K562 (cell line): ENCODE data around the gene CKS2. TPM values are rescaled to one million over a fixed set of nuclear protein-coding genes. Genes with fewer than 3 reads are reported as not detected.

Source experiments
- ATAC-seq: fragments of 200-7000 bp; cut with Tn5 transposase; 3 replicates; pipeline ENCODE4 v1.9.1; 2020; ENCODE audit warnings: moderate library complexity
- BruUV-seq: library from RNA; stranded (reverse); fragments of 400-500 nt; replicated peaks from 2 replicates; lab custom pipeline; 2021; lab: Mats Ljungman, UMichigan
- CTCF ChIA-PET: fragments of 300-600 bp; formaldehyde crosslinking; extraction: SDS; loops from one replicate; lab custom pipeline; 2021; ENCODE audit warnings: low intra/inter-chr PET ratio; lab: Yijun Ruan, JAX
- POLR2A ChIA-PET: fragments of 300-600, 350-650 bp; sonication (Branson Sonifier 250); formaldehyde crosslinking; extraction: SDS; loops from one replicate; lab custom pipeline; 2021; ENCODE audit warnings: antibody characterized with exemption, inconsistent platforms; lab: Yijun Ruan, JAX
- DNase-seq, 4 experiments: peaks; one replicate each; pipeline versions ENCODE4 v3.0.0 to v3.0.0-alpha.2; 2011 to 2018; ENCODE audit warnings: low spot score in 3 of 4, mixed read lengths in 3 of 4; ENCODE audit errors: extremely low read depth in 1 of 4
- FAIRE-seq: peaks from 2 replicates; lab custom pipeline; 2011; peaks lifted over from hg19 to GRCh38; lab: Jason Lieb, UNC
- H2AFZ ChIP-seq: 2 replicates; pipeline ENCODE4 v1.6.0; 2011; ENCODE audit warnings: low read depth, low read length, control low read depth, inconsistent platforms
- H3K27ac ChIP-seq: fragments of 200-600 bp; 3 replicates; pipeline ENCODE4 v1.8.0; 2011; ENCODE audit warnings: low read depth, mild to moderate bottlenecking, control low read depth, inconsistent platforms, low read length, moderate library complexity, mixed read lengths; ENCODE audit errors: extremely low read depth
- H3K27me3 ChIP-seq, 2 experiments: fragments of 300-600 bp in 1 of 2; 2 replicates in 1 of 2; 3 replicates in 1 of 2; pipeline versions ENCODE4 v1.6.0 to v1.8.0; 2011; ENCODE audit warnings: inconsistent platforms in 2 of 2, low read length in 2 of 2, mild to moderate bottlenecking in 1 of 2, mixed read lengths in 1 of 2, moderate library complexity in 1 of 2; ENCODE audit not compliant: control insufficient read depth in 2 of 2, insufficient read depth in 2 of 2
- H3K36me3 ChIP-seq: fragments of 300-600 bp; 3 replicates; pipeline ENCODE4 v1.8.0; 2011; ENCODE audit warnings: mild to moderate bottlenecking, low read length, inconsistent platforms; ENCODE audit not compliant: control insufficient read depth, insufficient read depth
- H3K4me1 ChIP-seq, 2 experiments: fragments of 200-600 bp in 1 of 2; replicated peaks in 1 of 2; 2 replicates in 1 of 2; 3 replicates in 1 of 2; pipeline versions ENCODE4 v1.5.1 to v1.8.0; 2011; ENCODE audit warnings: inconsistent platforms in 2 of 2, low read length in 2 of 2, mild to moderate bottlenecking in 1 of 2, mixed read lengths in 1 of 2, moderate library complexity in 1 of 2; ENCODE audit not compliant: control insufficient read depth in 2 of 2, insufficient read depth in 2 of 2
- H3K4me2 ChIP-seq: 2 replicates; pipeline ENCODE4 v1.6.1; 2011; ENCODE audit warnings: low read length, control low read depth, inconsistent platforms, mixed read lengths; ENCODE audit not compliant: insufficient read depth
- H3K4me3 ChIP-seq: fragments of 200-600 bp; sonication (generic), shearing (Covaris generic); 2 replicates; pipeline ENCODE4 v1.5.1; 2016; ENCODE audit warnings: control low read depth, inconsistent platforms
- H3K79me2 ChIP-seq: fragments of 200-600 bp; 3 replicates; pipeline ENCODE4 v1.8.0; 2011; ENCODE audit warnings: low read length, inconsistent platforms; ENCODE audit not compliant: control insufficient read depth, insufficient read depth
- H3K9ac ChIP-seq, 2 experiments: 2 replicates each; pipeline versions ENCODE4 v1.6.0 to v1.6.1; 2011; ENCODE audit warnings: low read depth in 2 of 2, low read length in 2 of 2, control low read depth in 1 of 2, inconsistent platforms in 1 of 2, mild to moderate bottlenecking in 1 of 2, mixed read lengths in 1 of 2; ENCODE audit not compliant: insufficient read depth in 1 of 2
- H3K9me1 ChIP-seq: one replicate; pipeline ENCODE4 v1.6.0; 2011; ENCODE audit warnings: inconsistent platforms, mild to moderate bottlenecking, low read length, moderate library complexity; ENCODE audit not compliant: control insufficient read depth, insufficient read depth
- H3K9me3 ChIP-seq: replicated peaks from 2 replicates; pipeline ENCODE4 v1.5.1; 2011; ENCODE audit warnings: low read depth, low read length, inconsistent platforms; ENCODE audit not compliant: control insufficient read depth, insufficient read depth
- H4K20me1 ChIP-seq: replicated peaks from 2 replicates; pipeline ENCODE4 v1.6.1; 2011; ENCODE audit warnings: low read length, inconsistent platforms, mixed read lengths; ENCODE audit not compliant: control insufficient read depth, insufficient read depth
- ASH1L ChIP-seq: fragments of 450-650 bp; IDR thresholded peaks from 2 replicates; pipeline ENCODE4 v1.6.1; 2018; ENCODE audit warnings: borderline replicate concordance, mild to moderate bottlenecking, low read depth; ENCODE audit not compliant: partially characterized antibody
- CREB1 ChIP-seq, 2 experiments: sonication (generic) in 1 of 2; formaldehyde crosslinking in 1 of 2; IDR thresholded peaks; 2 replicates each; pipeline versions ENCODE4 v1.6.1 to v1.8.0; 2012 to 2022; ENCODE audit warnings: inconsistent platforms in 1 of 2, mild to moderate bottlenecking in 1 of 2, missing genetic modification reagents in 1 of 2, moderate library complexity in 1 of 2
- KAT8 ChIP-seq: fragments of 450-650 bp; IDR thresholded peaks from 2 replicates; pipeline ENCODE4 v1.6.1; 2016; ENCODE audit warnings: low read depth, mild to moderate bottlenecking
- KLF6 ChIP-seq: fragments of 250-450 bp; sonication (Bioruptor Pico); IDR thresholded peaks from 2 replicates; pipeline ENCODE4 v1.4.0; 2020; ENCODE audit warnings: mild to moderate bottlenecking, moderate library complexity, borderline replicate concordance
- L3MBTL2 ChIP-seq: fragments of 450-650 bp; IDR thresholded peaks from 2 replicates; pipeline ENCODE4 v1.6.1; 2016; ENCODE audit warnings: mild to moderate bottlenecking, moderate library complexity
- SAP30 ChIP-seq: fragments of 200-600 bp; sonication (generic); IDR thresholded peaks from 2 replicates; pipeline ENCODE4 v1.6.1; 2012; ENCODE audit warnings: borderline replicate concordance, low read depth, mild to moderate bottlenecking, moderate library complexity, low read length, control low read depth, inconsistent platforms; ENCODE audit not compliant: insufficient read depth, poor library complexity, severe bottlenecking
- ZBTB8A ChIP-seq: fragments of 450-650 bp; IDR thresholded peaks from 2 replicates; pipeline ENCODE4 v1.6.1; 2018; ENCODE audit warnings: mild to moderate bottlenecking, moderate library complexity; ENCODE audit not compliant: partially characterized antibody
- ZNF263 ChIP-seq: sonication (generic); formaldehyde crosslinking; IDR thresholded peaks from 2 replicates; pipeline ENCODE4 v1.8.0; 2022; ENCODE audit warnings: mild to moderate bottlenecking, missing genetic modification reagents, borderline replicate concordance
- ZNF644 ChIP-seq: fragments of 200-800 bp; sonication (Bioruptor generic); IDR thresholded peaks from 2 replicates; pipeline ENCODE4 v1.6.1; 2016; ENCODE audit warnings: low read depth, missing genetic modification characterization, missing compliant biosample characterization
- ZNF695 ChIP-seq: fragments of 450-650 bp; formaldehyde crosslinking; IDR thresholded peaks from 2 replicates; pipeline ENCODE4 v1.4.0; 2020; ENCODE audit warnings: mild to moderate bottlenecking, moderate library complexity
- ZNF766 ChIP-seq: fragments of 200-800 bp; sonication (Bioruptor generic); conservative IDR thresholded peaks from 2 replicates; pipeline ENCODE4 v1.6.1; 2016; ENCODE audit warnings: missing genetic modification characterization, missing compliant biosample characterization
- WGBS: fragments of 100-300 bp; shearing (Covaris generic); methylation state at CpG from one replicate; pipeline ENCODE4 v1.1.6; 2016; ENCODE audit warnings: low coverage, mixed read lengths; ENCODE audit not compliant: insufficient coverage; ENCODE audit errors: missing lambda C conversion rate; 5-methylcytosine and 5-hydroxymethylcytosine counted together
- in situ Hi-C: fragments of 300-500 bp; cut with MboI; formaldehyde crosslinking; loops from 4 replicates; pipeline ENCODE4 v1.15.0; 2018; ENCODE audit warnings: inconsistent platforms, mixed read lengths
- intact Hi-C: fragments of 100-400 bp; cut with micrococcal nuclease; formaldehyde crosslinking; loops from 2 replicates; pipeline ENCODE4 v1.14.2; 2022
- polyA plus RNA-seq, 8 experiments: library from polyadenylated mRNA; depleted of rRNA in 4 of 8; stranded (reverse) in 5 of 8; unstranded in 3 of 8; fragments of >200 nt; fragmentation: Nextera tagmentation in 2 of 8; fragmentation: Illumina TruSeq in 1 of 8; extraction: Ambion mirVana in 2 of 8; extraction: Trizol in 1 of 8; gene quantifications; 2 replicates each; pipeline versions ENCODE4 v1.2.1 to v1.2.3, GENCODE V29; 2011 to 2014; ENCODE audit warnings: inconsistent platforms in 1 of 8, missing spikeins in 1 of 8
- total RNA-seq, 7 experiments: library from RNA; depleted of rRNA in 6 of 7; stranded (reverse); fragments of >200 nt in 6 of 7; fragmentation: Illumina TruSeq in 2 of 7; extraction: Trizol in 2 of 7; gene quantifications; 2 replicates each; pipeline versions ENCODE4 v1.2.1 to v1.2.3, GENCODE V29; 2011 to 2021; ENCODE audit warnings: low replicate concordance in 1 of 7
- TF ChIP-seq, protein P1 (sequence below): sonication (generic); formaldehyde crosslinking; IDR thresholded peaks from 2 replicates; pipeline ENCODE4 v1.9.0; 2022; ENCODE audit warnings: mild to moderate bottlenecking, missing genetic modification reagents
- TF ChIP-seq, protein P2 (sequence below), 2 experiments: IDR thresholded peaks; 2 replicates each; pipeline ENCODE4 v1.6.1; 2012; ENCODE audit warnings: improper control_type of control experiment in 2 of 2, low read depth in 2 of 2, low read length in 2 of 2, borderline replicate concordance in 1 of 2
- TF ChIP-seq, protein P3 (sequence below), 3 experiments: IDR thresholded peaks in 2 of 3; conservative IDR thresholded peaks in 1 of 3; 2 replicates each; pipeline ENCODE4 v1.5.1; 2011 to 2012; ENCODE audit warnings: low read length in 3 of 3, mild to moderate bottlenecking in 3 of 3, control low read depth in 2 of 3, improper control_type of control experiment in 1 of 3, inconsistent platforms in 1 of 3, low read depth in 1 of 3, mixed read lengths in 1 of 3, moderate library complexity in 1 of 3; ENCODE audit not compliant: insufficient read depth in 2 of 3

The CKS2 gene
- total and polyA plus RNA-seq, 9 of the 15 experiments (the other 6 are each of a cell fraction or from before 2014, with no cell fraction given) = 123 to 941 (median 321) TPM

DNA sequence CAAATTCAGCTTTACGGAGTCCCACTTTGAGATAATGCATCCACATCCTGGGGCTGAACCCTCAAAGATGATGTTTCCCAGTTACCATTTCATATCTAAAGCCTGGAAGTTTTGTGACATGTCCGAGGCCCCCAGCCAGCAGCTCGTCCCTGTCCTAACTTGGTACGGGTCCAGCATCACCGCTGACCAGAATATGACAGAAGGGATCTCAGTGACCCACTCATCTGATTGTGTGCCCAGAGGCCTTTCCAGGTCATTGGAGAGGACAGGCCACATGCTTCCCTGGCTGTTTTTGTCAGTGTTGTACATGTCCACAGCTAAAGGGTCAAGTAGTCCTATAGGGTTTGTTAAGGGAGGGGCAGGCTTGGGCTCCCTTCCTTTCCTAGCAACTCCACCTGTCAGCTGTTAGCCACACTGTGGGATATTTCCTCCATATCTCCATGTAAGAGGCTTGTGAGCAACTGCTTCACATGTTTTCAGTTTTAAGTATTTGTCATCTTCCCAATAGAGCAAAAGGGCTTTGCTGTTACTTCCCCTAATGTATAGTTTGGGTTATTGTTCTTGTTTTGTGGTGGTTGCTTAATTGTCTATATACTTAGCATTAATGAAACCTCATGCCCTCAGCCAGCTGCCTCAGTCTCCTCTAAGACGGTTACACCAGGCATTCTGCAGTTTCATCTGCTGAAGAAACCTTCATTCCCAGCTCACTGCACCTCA is 40.7 kb downstream of the CKS2 start:
- intact Hi-C loops (no loop called here), in situ Hi-C loops (no loop called here)
- Histone ChIP-seq H3K79me2 (no peaks in the 10 kb centered on the region), H3K27ac (no peak overlapping the region), H3K4me3 (no peak overlapping the region), H3K4me2 (no peak overlapping the region), H3K9me3 (no peaks in the 10 kb centered on the region), H3K4me1 (no peaks in the 10 kb centered on the region), H4K20me1 (no peaks in the 10 kb centered on the region), H3K9ac (no peak overlapping the region), H2AFZ (no peak overlapping the region), H3K27me3 (no peaks in the 10 kb centered on the region), H3K9me1 (no peaks in the 10 kb centered on the region), H3K36me3 (peaks cover 79% of the 10 kb centered on the region; the same call in 2 of the 3 replicates)
- TF ChIP-seq ZNF263 (CRISPR knock-in tag) = no peak
- TF ChIP-seq ZBTB8A = no peak
- TF ChIP-seq, protein P1, sequence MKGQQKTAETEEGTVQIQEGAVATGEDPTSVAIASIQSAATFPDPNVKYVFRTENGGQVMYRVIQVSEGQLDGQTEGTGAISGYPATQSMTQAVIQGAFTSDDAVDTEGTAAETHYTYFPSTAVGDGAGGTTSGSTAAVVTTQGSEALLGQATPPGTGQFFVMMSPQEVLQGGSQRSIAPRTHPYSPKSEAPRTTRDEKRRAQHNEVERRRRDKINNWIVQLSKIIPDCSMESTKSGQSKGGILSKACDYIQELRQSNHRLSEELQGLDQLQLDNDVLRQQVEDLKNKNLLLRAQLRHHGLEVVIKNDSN = no peak
- no peak for TF ChIP-seq SAP30
- TF ChIP-seq ZNF644 (tag) = no peak
- no peak for TF ChIP-seq KLF6 (CRISPR knock-in tag)
- no peak for TF ChIP-seq L3MBTL2
- TF ChIP-seq, protein P2, sequence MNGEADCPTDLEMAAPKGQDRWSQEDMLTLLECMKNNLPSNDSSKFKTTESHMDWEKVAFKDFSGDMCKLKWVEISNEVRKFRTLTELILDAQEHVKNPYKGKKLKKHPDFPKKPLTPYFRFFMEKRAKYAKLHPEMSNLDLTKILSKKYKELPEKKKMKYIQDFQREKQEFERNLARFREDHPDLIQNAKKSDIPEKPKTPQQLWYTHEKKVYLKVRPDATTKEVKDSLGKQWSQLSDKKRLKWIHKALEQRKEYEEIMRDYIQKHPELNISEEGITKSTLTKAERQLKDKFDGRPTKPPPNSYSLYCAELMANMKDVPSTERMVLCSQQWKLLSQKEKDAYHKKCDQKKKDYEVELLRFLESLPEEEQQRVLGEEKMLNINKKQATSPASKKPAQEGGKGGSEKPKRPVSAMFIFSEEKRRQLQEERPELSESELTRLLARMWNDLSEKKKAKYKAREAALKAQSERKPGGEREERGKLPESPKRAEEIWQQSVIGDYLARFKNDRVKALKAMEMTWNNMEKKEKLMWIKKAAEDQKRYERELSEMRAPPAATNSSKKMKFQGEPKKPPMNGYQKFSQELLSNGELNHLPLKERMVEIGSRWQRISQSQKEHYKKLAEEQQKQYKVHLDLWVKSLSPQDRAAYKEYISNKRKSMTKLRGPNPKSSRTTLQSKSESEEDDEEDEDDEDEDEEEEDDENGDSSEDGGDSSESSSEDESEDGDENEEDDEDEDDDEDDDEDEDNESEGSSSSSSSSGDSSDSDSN (IDR thresholded peaks at IDR 0.05; ENCODE audit: borderline replicate concordance in 1 of 2, low read depth in 2 of 2, low read length in 2 of 2) = no peak
- TF ChIP-seq ASH1L = no peak
- TF ChIP-seq, protein P3, sequence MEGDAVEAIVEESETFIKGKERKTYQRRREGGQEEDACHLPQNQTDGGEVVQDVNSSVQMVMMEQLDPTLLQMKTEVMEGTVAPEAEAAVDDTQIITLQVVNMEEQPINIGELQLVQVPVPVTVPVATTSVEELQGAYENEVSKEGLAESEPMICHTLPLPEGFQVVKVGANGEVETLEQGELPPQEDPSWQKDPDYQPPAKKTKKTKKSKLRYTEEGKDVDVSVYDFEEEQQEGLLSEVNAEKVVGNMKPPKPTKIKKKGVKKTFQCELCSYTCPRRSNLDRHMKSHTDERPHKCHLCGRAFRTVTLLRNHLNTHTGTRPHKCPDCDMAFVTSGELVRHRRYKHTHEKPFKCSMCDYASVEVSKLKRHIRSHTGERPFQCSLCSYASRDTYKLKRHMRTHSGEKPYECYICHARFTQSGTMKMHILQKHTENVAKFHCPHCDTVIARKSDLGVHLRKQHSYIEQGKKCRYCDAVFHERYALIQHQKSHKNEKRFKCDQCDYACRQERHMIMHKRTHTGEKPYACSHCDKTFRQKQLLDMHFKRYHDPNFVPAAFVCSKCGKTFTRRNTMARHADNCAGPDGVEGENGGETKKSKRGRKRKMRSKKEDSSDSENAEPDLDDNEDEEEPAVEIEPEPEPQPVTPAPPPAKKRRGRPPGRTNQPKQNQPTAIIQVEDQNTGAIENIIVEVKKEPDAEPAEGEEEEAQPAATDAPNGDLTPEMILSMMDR (IDR thresholded peaks at IDR 0.05 in 2 of 3, conservative IDR thresholded peaks at IDR 0.05 in 1 of 3; ENCODE audit: insufficient read depth in 2 of 3, low read depth in 1 of 3, low read length in 3 of 3) = no peak
- no peak for TF ChIP-seq KAT8
- TF ChIP-seq ZNF766 (CRISPR knock-in tag) = no peak
- no peak for TF ChIP-seq ZNF695 (CRISPR knock-in tag)
- no peak for TF ChIP-seq CREB1 (IDR thresholded peaks at IDR 0.05)
- no peak for TF ChIP-seq CREB1 (CRISPR knock-in tag; IDR thresholded peaks at IDR 0.05)
- ChIA-PET POLR2A (interaction anchor here (0.6 kb wide), 1 partner anchor 132 kb away, joined by 3 read pairs; no protein-coding TSS in a partner anchor), CTCF (no interaction called here)
- ATAC-seq (no peak), DNase-seq (no peak), FAIRE-seq (no peak)
- WGBS = 97% methylated on average over 6 of the region's 6 CpGs
- no TSS peak for BruUV-seq
